Uterine smooth muscle cell (primary cell): ENCODE measurements around the gene CRK. TPM values are rescaled to one million over a fixed set of nuclear protein-coding genes. Genes with fewer than 3 reads are reported as not detected.

ENCODE experiments used
- total RNA-seq: library from RNA; depleted of rRNA; stranded (reverse); fragments of >200 nt; gene quantifications from 2 replicates; pipeline ENCODE4 v1.2.3, GENCODE V29; 2014

The CRK gene
- 117 and 118 TPM in 2 replicates for total RNA-seq

DNA sequence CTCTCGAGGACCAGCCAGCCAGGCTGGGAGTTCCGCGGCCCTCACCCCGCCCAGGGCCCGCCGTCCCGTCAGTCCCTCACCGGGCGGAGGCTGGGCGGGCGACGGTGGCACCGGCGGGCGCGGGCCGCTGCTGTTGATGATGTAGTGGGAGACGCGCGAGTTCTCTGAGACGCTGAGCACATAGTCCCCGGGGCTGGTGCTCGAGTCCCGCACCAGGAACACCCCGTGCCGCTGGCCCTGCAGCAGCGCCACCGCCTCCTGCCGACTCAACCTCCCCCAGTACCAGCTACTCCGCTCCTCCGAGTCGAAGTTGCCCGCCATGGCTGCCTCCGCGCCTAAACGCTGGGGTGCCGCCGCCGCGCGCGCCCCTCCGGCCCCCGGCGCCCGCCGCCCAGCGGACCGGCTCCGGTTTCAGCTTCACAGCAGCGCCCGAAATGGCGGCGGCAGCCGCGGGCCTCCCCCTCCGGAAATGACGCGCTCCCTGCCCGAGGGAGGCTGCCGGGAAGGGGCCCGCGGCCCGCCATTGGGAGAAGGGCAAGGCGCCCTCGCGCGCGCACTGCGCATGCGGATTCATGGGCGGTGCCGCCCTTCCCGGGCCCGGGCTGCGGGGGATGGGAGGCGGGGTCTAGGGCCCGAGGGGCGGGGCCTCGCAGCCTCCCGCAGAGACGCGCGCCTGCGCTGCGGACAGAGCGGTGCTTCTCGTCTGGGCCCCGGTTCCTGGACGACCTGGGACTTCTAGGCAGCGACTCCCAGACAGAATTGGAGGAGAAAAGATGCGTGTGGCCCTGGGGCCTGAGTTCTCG, at the start of gene CRK:
Gene CRK (minus strand): TSS at position 436 of the 803 bp plus-strand sequence. CDS start 115 bp downstream, at position 321.

DNA sequence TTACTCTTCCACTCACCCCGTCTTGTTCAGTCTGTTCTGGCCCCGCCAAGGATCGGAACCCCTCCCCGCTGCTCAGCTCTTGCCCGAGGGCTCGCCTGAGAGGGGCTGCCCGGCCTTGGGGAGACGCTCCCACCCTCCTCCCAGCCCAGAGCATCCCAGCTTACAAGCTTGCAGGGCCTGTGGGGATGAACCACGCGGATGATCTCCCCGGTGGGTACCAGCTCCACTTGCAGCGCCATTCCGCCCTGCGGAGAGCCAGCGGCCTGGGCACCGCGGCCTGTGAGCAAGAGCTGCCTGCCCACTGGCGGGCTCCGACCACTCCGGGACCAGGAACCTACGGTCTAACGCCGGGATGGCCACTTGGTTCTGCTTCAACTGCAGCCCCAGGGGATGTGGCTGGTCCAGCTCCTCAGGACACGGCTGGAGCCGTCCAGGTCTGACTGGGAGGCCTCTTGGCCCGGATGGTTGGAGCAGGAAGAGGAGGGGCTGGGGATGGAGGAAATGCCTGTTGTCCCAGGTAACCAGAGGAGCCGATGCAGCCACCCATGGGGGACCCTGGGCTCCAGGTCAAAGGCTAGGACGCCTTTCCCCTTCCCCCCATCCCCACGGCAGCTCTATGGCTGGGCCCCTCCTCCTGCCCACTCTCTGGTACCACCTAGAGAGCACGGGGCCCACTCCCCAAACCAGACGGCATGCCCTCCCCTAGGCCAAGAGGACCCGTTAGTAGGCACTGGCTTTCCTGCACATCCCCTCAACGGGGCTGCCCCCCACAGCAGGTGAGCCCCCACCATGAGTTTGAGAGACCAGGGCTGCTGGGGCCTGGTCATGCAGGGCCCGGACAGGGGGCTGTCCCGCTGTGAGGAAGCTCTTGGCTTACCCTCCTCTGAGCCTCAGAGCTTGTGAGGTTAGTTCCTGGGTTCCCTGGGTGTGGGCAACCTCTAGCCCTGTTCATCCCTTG, 36.5 kb upstream of the CRK start, which contains the start of gene MYO1C:
Gene MYO1C (minus strand): TSS at position 438 of the 958 bp plus-strand sequence. CDS start 199 bp downstream, at position 239.

GRCh38 chr17:1399679-1400512, 56.1 kb downstream of the CRK start, which contains the start of gene YWHAE:
YWHAE (minus strand) TSS chr17:1400222; CDS start chr17:1400110, 112 bp downstream.

Other genes with a start within 250 kb of the CRK start
- not detected in 2 replicates for gene BHLHA9, start 185.8 kb downstream of the CRK start, total RNA-seq
- gene TRARG1, start 176.6 kb downstream of the CRK start, total RNA-seq, result not detected in 2 replicates
- 557 and 941 TPM in 2 replicates for gene YWHAE, start 56.0 kb downstream of the CRK start, total RNA-seq
- 189 and 222 TPM in 2 replicates for gene MYO1C, start 36.5 kb upstream of the CRK start, total RNA-seq
- gene INPP5K, start 60.4 kb upstream of the CRK start, total RNA-seq, result 19.5 and 22.2 TPM in 2 replicates
- 18.4 and 19.4 TPM in 2 replicates for gene PITPNA, start 106.6 kb upstream of the CRK start, total RNA-seq
- gene SLC43A2, start 172.6 kb upstream of the CRK start, total RNA-seq, result 2.1 and 2.9 TPM in 2 replicates
- 0.25 and 0.44 TPM in 2 replicates for gene SCARF1, start 189.5 kb upstream of the CRK start, total RNA-seq
- gene RILP, start 193.6 kb upstream of the CRK start, total RNA-seq, result 5.2 and 5.6 TPM in 2 replicates
- gene PRPF8, start 228.6 kb upstream of the CRK start, total RNA-seq, result 112 and 125 TPM in 2 replicates